GM18499 (cell line): ENCODE results near the gene KHNYN.
A peak's percentile ranks its signal among the peaks of the same experiment; 100 is the strongest.
"Not testable (repeated sequence)": the region's sequence is repeated elsewhere in the genome, so short reads cannot be mapped to it uniquely, and the experiment has no call there.

ENCODE experiments used
- ATAC-seq: cut with Tn5 transposase; IDR thresholded peaks from one replicate; pipeline ENCODE4 v1.9.1; 2021; ENCODE audit warnings: moderate number of reproducible peaks; ENCODE audit not compliant: insufficient read depth, unreplicated experiment

KHNYN gene

GRCh38 chr14:24429395-24430142 lies at the start of gene KHNYN, which contains the start of gene CBLN3:
KHNYN (plus strand) TSS chr14:24429954; CDS start chr14:24430731, 777 bp downstream.
CBLN3 (minus strand) TSS chr14:24429668; CDS start chr14:24429054, 614 bp downstream.
- peak; percentile 74 for ATAC-seq

GRCh38 chr14:24381363-24382063 lies 48.2 kb upstream of the KHNYN start:
- no peak for ATAC-seq

DNA sequence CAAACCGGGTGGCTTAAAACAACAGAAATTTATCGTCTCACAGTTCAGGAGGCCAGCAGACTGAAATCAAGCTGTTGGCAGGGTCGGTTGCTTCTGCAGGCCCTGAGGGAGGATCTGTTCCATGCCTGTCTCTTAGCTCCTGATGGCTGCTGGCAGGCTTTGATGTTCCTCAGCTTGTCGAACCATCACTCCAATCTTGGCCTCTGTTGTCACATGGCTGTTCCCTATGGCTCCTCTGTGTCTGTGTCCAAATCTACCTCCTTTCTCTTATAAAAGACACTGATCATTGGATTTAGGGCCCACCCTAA lies 47.7 kb upstream of the KHNYN start:
- no peak for ATAC-seq

DNA sequence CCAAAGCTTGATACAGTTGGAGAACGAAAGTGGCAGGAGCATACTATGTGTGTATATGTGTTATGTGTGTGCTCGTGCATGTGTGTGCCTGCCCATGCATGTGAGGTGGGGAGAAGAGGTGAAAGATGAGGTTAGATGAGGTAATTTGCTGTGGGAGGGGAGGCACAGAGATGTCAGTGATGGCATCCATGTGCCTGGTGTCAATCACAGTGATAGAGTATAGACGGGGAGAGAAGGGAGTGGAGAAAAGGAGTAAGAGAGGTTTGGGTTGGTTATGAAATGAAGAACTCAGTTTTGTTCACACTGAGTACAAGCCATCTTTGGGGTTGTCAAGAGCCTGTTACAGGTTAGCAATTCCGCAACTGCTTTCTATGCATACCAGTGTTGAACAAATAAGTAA lies 45.6 kb upstream of the KHNYN start:
- no peak for ATAC-seq

GRCh38 chr14:24385524-24385923 lies 44.2 kb upstream of the KHNYN start:
- no peak for ATAC-seq

DNA sequence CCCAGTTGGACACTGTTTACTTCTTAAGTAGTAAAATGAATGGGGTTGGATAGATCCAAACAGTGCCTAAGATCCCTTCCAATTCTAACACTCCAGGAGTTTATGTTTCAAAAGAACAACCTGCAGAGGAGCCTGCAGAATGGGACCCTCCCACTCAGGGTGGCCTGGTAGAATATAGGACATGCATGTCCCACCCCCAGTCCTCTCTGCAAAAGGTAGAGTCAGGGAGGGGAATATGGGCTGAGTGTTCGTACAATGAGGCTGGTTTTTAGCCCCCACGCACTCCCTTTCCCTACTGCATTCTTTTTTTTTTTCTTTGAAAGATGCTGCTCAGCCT lies 42.8 kb upstream of the KHNYN start:
- no peak for ATAC-seq

DNA sequence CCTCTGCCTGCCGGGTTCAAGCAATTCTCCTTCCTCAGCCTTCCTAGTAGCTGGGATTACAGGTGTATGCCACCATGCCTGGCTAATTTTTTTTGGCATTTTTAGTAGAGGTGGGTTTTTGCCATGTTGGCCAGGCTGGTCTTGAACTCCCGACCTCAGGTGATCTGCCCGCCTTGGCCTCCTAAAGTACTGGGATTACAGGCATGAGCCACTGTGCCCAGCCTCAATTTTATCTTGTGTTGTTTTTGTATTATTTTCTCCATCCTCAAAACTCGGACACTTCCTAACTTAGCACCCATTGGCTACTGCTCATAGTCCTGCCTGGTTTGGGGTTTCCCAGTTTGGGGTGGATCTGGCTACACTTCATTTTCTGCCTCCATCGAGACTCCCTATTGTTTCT lies 42.2 kb upstream of the KHNYN start:
- not testable (repeated sequence) for ATAC-seq

DNA sequence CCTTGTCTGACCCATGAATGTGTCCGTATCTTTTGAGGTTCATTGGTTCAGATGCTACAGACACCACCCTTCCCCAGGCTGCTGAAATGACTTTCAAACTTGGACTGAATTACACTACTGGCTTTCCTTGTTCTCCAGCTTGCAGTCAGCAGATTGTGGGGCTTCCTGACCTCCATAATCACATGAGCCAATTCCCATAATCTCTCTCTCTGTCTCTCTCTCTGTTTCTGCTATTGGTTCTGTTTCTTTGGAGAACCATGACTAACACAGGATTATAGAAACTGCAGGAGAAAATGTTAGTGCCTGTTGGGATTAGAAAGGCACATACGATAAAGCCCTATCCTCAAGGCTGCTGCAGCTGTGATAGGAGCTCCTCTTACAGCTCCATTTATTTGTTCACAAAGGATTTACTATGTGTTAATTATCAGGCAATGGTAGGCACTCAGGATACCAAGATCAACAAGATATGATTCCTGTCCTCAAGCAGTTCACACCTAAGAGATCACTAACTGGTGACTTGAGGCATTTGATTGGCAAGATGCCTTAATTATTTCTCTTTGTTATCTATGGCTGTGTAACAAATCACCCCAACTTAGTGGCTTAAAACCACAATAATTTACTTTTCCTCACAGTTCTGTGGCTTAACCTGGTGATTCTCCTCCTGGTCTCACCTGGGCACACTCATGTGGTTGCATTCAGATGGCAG lies 41.1 kb upstream of the KHNYN start:
- ATAC-seq = no peak

DNA sequence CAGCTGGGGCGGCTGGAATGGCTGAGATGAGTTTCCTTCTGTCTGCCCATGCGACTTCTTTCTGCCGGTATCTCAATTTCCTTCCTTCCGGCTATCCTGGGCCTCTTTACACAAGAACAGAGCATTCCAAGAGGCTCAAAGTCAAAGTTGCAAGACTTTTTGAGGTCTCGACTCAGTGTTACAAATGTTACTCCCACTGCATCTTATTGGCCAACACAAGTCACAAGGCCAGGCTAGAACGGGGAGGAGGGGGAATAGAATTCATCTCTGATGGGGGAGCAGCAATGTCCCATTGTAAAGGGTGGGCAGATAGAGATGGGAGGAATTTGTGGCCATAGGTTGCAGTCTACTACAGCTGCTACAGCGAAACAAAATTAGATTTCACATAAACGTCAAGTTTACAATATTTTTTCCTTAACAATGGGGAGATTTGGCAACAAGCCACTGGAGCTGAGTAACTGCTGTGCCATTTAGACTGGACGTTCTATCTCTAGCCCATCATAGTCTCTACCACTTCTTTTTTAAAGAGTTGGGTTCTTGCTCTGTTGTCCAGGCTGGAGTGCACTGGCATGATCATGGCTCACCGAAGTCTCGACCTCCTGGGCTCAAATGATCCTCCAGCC lies 40.4 kb upstream of the KHNYN start:
- ATAC-seq = no peak

DNA sequence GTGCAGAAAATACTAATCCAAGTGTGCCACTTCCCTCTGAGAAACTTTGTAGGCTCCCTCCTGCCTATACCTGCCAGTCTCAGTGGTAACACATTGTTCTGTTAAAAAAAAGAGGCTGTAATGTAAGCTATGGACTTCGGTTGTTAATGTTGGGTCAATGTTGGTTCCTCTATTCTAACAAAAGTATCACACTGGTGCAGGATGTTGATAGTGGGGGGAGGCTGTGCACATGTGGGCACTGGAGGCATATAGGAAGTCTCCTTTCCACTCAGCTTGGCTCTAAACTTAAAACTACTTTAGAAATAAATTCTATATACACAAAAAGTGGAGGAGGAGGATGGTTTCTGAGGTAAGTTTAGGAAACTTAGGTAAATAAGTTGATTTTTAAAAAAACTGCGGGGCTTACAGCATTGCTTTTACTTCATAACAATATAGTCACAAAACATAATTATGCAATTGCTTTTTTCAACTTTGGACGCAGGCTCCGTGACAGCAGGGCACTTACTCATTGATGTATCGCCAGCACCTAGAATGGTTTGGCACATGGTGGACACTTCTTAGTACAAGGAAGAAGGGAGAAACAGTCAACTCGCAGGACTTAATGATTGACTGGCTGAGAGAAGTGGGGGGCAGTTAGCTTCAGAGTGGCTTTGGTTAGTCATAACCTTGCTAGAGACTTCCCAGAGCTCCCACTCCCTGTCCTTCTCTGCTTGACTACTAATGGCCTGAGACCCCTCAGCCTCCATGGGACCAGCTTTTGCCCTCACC lies 38.9 kb upstream of the KHNYN start:
- ATAC-seq = no peak

DNA sequence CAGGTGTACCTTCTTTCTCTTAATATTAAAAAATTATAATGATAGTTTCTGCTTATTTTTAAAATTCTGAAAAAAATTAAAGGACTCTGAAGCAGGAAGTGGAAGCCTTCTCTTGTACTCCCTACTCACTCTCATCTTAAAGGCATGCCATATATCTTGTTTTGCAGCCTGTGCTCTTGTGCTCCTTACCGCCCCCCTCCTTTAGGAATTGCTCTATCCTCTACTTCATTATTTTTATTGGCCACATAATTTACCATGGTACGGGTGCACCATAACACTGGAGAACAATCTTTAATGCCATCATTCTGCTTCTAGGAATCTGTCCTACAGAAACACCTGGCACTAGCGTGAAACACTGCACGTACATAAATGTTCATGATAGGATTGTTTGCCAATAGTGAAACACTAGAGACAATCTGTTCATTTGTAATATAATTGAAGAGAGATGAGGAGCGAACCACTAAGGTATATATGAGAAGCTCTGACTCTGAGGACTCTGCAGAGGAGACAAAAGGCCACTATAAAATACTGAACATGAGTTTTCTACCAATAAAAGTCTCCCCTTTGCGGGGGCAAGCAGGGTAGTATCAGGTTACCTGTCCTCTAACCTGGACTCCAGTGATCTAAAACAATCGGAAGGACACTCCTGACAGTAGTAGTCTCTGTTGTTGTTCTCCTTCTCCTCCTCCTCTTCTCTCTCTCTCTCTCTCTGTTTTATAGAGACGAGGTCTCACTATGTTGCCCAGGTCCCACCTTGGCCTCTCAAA lies 37.2 kb upstream of the KHNYN start:
- no peak for ATAC-seq

DNA sequence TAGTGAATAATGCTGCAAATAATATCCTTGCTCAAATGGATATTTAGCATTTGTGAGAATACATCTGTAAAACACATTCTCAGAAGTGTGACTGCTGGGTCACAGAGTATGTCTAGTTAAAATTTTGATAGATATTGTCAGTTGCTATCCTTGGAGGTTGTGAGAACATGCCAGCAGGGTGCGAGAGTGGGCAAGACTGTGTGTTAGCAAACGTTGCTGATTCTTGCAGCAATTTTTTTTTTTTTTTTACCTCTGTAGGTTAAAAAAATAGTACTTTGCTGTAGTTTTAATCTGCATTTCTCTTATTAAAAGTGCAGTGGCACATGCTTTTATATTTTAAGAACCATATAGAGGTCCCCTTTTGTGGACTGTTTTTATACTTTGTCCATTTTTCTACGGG lies 35.5 kb upstream of the KHNYN start:
- ATAC-seq = no peak

DNA sequence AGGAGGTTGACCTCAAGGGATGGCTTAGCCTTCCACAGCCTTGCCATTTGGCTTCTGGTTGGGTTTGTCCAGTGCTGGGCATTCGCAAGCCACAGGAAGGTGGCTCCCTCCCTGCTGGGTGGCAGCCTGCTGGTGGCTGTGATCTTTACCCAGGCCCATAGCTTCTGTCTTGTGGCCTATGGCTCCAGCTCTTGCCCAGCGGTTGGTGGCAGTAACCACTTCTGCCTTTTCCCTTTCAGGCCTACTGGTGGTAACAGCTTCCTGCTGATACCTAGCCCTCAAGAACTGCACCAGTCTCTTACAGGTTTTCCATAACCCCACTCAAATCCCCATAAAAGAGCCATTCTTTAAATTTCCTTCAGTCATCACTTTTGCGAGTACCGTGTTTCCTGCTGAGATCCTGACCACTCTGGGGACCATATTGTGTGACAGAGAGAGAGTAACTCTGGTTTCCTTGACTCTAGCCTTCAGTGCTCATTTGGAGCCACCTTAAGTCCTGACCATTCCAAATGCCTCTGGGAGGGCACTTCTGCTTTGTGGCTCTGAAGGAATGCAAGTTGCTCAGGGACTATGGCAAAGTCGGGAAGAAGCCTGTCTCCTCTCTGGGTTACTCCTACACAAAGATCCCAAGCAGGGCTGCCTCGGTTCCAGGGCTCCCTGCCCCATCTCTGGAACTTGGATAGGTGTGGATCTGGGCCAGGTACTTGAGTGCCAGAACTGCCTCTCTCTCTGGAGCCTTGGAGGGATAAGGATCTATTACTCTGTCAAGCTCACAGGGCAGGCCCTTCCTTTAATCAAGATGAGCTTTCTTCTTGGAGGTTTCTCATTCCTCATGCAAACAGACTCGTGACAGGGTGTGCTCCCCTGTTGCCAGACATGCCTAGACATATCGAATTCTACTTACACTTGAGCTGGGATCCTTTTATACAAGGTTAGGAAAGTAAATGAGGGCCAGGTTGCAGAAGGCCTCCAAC lies 33.9 kb upstream of the KHNYN start:
- ATAC-seq = no peak

DNA sequence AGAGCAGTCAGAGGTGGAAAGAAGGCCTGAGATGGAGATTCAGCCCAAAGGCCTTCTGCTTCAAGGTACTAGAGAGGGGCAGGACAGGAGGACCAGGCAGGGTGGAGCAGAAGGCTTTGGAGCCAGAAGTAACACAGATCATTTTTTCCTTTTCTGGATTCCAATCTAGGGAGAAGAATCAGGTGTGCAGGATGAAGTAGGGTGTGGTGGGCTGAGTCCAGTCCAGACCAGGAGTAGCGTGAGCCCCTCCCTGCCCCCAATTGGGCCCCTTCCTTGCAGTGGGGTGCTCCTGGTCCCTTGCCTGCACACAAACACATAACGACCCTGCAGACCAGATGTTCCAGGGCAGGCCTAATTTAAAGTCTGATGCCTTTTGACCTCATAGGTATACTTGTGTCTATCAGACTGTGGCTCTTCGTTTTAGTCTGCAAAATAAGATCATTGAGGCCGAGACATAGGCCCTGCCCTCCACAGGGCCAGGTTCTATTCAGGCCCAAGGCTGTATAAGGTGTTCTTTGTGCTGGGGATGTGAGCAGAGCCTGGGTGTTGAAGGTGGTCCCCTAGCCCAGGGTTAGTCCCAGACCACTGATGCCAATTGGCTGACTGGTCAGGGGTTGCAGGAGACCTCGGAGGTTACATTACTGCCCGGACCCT lies 32.0 kb upstream of the KHNYN start:
- ATAC-seq = no peak

- no peak for ATAC-seq
Measured at GRCh38 chr14:24398293-24398652, 31.5 kb upstream of the KHNYN start.

- ATAC-seq = no peak
Measured at GRCh38 chr14:24398653-24399446, 30.9 kb upstream of the KHNYN start, which contains the start of gene NYNRIN. NYNRIN (plus strand) TSS chr14:24399003; CDS start chr14:24399247, 244 bp downstream.

DNA sequence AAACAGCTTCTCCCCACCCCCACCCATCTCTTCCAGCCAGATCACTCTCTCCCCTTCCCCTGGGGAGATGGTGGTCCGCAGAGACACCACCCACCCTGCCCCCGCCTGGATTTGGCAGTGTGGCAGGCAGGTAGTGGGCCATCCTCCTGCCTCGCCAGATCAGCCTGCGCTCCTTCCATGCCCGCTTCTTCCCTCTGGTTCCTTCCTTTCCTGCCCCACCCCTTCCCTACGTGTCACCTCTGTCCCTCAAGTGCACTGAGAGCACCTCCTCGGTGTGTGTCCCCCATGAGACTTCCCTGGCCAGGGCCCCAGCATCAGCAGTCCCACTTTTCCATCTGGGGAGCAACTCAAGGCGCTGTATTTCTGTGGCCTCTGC lies 30.3 kb upstream of the KHNYN start:
- no peak for ATAC-seq
